Stimulated activated CD8-positive, alpha-beta memory T cell treated with anti-CD3 and anti-CD28 coated beads, Interleukin-12 subunit alpha, Interleukin-12 subunit beta, amount 100 ng/mL, for 24 hours (primary cell): Measurements from ENCODE around the gene C9orf72.

ENCODE experiments used
- DNase-seq: peaks from one replicate; pipeline ENCODE4 v3.0.0-alpha.2; 2020; ENCODE audit errors: extremely low read depth

C9orf72 gene

DNA sequence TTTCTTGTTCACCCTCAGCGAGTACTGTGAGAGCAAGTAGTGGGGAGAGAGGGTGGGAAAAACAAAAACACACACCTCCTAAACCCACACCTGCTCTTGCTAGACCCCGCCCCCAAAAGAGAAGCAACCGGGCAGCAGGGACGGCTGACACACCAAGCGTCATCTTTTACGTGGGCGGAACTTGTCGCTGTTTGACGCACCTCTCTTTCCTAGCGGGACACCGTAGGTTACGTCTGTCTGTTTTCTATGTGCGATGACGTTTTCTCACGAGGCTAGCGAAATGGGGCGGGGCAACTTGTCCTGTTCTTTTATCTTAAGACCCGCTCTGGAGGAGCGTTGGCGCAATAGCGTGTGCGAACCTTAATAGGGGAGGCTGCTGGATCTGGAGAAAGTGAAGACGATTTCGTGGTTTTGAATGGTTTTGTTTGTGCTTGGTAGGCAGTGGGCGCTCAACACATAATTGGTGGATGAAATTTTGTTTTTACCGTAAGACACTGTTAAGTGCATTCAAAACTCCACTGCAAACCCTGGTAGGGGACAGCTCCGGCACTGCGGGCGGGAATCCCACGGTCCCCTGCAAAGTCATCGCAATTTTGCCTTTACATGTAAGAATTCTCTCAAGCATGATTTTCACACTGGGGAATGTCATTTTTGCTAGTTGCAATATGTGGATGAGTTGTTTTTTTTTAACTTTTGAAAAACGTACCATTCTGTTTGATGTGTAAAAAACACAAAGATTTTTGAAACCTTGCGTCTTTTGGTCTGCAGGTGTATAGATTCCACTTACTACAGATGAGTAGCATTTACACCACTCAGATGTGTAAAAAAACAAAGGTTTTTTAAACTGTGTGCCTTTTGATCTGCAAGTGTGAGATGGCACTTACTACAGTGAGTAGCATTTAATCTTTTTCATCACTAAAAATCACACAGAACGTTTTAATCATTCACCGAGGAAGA is 631 bp upstream of the C9orf72 start:
- peak; percentile 95 for DNase-seq

DNA sequence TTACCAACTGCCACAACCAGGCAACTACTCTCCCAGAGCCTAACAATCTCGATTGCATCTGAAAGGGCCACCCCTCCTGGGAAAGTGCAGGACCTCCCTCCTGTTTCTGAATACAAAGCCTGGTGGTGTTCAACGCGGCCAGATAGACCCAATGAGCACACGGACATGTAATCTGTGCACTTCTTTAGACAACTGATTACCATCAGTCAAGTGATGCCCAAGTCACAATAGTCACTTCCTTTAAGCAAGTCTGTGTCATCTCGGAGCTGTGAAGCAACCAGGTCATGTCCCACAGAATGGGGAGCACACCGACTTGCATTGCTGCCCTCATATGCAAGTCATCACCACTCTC is 739 bp downstream of the C9orf72 start:
- peak; percentile 31 for DNase-seq

DNA sequence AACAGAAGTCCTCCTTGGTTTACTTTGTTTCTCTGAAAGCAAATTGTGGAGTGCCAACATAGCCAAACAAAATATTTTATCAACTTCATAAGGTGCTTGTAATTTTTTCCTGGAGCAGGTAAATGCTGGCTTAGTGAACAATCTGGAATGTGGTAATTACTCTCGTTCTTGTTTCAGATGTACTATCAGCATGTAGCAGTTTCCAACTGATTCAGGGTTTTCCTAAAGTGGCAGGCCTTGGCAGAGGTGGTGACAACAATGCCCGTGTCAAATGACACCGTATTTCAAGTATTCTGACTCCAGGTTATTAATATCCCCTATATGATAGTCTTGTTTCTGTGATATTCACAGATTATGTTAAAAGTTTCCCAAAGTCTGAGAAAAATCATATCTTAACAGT is 1.2 kb downstream of the C9orf72 start:
- no peak for DNase-seq

DNA sequence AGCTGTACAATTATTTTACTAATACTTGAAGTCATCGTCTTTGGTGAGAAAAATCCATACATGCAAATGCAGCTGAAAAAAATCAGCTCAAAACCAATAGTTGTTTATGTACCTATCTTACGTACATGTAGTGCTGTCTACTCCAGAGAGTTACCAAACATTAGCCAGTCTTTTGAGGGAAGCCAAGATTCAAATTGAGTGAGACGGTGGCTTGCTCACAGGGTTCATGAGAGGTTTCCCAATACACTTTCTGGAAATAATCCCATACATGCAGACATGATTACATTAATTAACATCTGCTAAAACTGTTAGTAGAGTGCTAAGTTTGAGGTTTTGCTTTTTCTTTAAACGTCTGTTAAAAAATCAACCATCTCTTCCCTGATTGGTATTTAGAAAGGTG is 2.3 kb downstream of the C9orf72 start:
- no peak for DNase-seq

DNA sequence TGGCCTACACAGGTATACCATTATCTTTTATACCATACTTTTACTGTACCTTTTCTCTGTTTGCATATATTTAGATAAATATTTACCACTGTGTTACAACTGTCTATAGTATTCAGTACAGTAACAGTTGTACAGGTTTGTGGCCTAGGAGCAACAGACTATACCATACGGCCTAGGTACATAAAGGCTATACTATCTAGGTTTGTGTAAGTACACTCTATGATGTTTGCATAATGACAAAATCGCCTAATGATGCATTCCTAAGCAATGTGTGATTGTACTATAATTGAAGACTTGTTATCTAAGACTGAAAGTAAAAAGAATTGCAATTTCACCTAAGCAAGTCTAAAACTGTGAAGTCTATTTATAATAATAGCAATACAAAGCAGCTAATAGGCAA is 3.9 kb downstream of the C9orf72 start:
- no peak for DNase-seq

DNA sequence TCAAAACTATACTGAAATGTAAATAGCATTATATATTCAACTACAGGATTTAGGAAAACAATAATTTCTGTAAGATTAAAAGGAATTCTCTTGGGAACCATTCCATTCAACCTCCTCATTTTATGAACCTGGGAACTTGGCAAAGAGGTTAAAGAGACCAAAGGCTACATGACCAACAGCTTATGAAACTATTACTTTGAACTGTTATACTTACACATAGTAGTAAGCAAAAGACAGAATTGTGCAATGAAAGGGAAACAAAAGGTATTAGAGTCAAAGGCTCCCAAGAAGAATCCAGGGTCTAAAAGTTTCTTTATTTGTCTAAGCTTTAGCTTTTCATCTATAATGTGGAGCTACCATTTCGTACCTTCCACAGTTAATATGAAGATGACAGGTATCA is 7.2 kb downstream of the C9orf72 start:
- no peak for DNase-seq

DNA sequence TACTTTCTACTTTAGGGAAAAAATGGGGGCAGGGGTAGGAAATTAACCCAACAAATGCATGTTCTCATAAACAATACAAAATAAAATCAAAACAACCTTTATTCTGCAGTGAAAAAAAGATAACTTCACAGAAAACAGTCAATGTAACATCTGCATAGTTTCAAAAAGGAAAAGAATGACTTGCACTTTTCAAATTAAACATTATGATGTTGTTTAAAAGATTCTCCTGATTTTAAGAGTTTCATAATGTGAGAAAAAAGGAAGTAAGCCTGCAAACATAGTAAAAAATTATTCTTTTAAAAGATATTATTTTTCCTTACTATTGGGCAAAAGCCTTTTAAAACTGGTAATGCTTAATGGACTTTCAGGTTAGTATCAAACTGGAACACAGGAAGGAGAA is 7.6 kb downstream of the C9orf72 start:
- DNase-seq = no peak

DNA sequence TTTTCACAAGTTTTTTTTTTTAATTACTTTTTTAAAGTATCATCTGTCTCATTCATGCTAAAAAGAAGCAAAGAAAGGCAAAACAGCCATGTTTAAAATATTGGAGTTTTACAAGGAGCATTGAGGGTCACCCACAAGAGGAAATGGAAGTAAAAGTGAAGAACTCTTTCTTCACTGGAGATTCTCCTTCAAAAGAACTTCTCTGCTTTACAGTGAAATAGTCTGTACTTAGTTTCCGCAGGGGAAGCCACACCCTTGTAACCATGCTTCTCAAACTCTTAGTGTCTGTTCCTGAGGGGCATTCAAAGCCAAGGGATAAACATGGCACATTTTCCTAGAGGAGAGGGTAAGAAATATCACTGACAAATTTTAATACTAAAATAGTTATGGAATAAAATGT is 8.6 kb downstream of the C9orf72 start:
- no peak for DNase-seq

DNA sequence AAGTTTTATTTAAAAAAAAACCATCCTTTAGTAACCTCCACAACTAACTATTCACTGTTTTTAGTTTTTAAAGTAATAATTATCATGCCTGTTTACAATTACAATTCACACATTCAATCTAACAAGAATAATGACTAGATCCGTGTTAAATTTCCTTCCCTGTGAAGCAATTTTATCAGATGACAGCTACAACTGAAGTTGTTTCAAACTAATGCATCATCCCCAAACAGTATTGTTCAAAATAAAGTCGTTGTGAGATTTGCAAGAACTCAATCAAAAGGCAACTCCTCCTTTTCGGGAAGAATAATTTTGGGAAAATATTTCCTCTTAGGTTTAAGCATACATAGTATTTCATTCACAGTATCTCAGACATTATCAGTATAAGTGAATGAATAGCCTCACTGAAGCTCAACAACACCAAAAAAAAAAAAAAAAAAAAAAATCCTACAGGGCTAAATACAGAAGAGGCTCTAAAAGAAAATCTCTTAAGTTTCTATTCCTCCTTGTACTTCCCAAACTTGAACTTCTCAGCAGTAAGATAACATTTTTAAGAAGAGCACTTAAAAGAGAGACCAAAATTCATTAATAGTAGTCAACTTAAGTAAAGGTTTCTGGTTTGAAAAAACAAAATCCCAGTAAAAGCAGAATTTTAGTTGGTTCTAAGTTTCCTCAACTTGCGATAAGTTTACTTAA is 9.4 kb downstream of the C9orf72 start:
- no peak for DNase-seq

DNA sequence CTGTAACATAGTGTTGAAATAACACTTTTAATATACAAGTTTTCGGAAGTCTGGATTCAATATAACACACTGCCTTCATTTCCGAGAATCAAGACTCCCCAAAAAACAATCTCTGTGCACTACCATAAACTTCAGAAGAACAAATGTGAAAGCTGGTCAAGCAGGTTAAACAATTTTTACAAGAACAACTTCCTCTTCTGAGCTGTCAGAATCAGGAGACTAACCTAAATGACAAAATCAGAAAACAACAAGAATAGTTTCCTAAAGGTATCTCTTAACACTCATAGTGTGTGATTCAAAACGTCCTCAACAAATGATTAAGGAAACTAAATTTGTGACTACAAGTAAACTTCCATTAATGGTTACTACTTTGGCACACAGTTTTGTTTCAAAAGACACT is 11.6 kb downstream of the C9orf72 start:
- no peak for DNase-seq

DNA sequence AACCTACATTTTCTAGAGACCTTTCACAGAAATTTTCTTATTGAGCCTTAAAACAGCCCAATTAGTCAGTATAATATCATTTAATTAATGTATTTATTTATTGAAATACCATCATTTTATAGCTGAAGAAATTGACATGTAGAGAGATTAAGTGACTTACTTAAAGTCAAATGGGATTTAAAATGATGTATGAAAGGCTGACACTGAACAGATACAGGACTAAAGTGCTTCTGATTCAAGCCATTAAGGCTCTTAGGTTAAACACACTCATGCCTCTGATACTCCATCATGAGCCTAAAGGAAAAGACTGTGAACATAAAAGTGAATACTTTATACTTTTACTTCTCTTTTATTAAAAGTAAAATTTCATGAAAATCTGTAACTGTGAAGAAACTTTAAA is 12.8 kb downstream of the C9orf72 start:
- no peak for DNase-seq

DNA sequence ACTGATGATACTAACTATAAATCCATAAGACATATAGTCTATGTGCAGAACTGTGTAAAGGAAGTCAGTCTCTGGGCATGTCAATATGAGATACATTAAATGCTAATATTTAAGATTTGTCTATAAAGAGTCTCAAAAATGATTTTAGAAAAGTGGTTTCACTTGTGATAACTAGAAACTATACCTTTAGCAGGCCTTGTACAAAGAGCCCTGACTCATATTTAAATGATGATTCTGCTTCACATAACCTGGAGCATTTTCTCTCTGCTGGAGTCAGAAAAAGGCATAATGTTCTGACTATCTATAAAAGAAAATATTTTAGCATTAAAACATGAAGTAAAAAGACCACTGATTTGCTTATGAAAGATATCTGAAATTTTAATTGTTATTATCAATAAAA is 15.0 kb downstream of the C9orf72 start:
- DNase-seq = no peak

DNA sequence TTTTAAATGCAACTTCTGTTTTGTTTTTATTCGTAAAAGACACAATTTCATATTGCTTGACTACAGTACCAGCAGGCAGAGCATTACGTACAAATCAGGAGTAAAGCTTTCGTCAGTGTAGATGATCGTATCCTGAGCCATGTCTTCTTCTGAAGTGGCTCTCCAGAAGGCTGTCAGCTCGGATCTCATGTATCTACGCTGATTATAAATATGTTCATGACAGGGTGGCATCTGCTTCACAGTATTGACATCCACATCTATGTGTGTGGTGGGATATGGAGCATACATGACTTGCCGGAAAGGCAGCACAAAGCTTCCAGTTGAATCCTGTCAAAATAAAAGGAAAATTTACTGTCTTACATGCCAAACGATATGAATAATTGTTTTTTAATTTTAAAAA is 16.8 kb downstream of the C9orf72 start:
- no peak for DNase-seq

DNA sequence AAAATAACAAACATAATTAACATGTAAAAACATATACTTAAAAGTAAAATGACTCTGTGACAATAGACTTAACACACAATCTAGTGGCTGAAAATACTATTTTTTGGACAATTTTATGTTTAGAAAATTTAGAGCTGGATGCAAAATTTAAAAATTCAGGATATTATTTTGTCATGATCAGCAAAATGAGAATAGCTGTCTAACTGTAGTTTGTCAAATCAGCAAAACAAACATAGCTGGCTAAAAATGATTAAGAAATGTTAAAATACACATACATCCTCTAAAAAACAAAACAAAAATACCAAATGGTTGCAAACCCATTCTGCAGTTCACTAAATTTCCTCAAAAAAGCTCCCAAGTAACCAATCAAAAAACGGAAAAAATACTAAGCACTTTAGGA is 18.6 kb downstream of the C9orf72 start:
- DNase-seq = no peak

DNA sequence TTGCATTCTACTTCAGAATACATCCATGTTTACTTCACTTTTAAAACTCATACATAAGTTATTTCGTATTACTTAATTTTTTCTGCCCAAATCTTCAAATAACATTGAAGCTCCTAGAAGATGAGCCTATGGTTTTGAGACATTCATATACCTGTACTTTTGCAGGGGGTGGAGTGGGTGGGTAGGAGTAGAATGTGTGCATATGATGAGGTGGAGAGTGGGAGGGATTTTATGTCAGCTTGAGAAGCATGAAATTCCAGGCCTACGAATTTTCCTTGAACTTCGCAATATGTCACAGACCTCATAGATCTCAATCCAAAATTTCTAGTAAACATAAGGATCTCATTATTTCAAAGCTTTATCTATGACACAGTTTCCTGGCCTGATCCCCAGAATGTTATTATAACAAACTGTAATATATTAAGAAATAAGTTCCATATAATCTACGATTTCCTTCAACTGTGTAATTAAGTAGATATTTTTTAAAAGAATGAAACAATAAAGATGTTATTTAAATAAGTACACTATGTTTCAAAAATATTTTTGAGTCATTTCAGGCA is 24.0 kb downstream of the C9orf72 start:
- DNase-seq = no peak

DNA sequence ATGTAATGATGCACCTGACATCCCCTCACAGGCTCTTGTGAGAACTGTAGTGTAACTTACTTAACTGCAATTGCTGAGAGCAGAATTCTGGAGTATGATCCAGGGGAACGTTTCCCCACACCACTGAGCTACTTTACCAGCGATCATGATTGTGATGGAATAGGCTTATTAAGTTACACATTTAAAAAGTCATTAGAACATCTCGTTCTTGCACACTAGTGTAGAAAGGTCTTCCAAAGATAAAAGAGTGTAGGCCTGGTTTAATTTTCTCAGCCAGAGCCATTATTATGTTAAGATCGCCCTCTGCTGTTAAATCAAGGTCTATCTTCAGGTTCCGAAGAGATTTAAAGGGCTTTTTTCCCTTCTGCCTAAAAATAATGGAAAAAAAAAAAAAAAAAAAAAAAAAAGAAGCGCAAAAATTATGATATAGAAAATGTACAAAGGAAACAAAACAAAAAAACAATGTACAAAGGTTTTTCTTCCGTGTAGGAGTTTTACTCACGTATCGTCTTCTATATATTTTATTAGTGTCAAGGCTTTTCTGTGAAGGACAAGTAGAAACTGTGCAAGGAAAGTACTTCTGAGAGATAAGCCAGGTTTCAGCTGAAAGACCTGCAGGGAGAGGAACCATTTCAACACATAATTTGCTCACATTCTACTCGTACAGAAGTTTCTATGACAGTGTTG is 25.1 kb downstream of the C9orf72 start:
- no peak for DNase-seq

DNA sequence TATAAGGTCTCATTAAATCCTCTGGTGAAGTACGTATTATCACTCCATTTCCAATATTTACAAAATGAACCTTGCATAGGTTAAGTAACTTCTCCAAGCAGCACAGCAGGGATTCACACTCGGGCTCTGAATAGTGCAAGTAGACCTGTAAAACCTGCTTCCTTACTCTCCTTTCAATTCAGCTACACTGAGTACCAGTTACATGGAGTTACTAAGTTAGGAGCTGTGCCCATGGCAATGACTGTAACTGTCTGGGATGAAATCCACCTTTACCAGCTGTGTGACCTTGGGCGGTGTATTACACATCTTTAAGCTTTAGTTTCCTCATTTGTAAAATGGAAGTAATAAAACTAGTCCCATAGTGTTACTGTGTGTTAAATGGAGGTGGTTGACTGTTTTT is 27.8 kb downstream of the C9orf72 start:
- DNase-seq = no peak

DNA sequence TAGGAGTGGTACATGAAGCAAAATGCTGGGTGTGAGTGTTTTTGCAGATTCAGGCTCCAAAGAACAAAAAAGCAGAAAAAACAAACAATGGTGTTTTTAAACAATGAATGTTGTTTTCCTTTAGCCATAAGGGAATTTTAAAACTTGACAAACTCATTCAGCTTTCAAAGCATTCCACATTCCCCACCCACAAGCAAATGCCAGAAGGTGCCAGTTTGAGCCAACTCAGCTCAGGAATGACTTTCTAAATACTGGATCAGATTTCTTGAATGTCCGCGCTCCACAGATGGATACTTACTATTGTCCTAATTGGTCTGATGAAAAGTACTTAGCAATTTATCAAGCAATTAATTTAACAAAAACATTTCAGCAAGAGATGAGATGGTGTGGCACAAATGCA is 30.8 kb downstream of the C9orf72 start:
- no peak for DNase-seq

DNA sequence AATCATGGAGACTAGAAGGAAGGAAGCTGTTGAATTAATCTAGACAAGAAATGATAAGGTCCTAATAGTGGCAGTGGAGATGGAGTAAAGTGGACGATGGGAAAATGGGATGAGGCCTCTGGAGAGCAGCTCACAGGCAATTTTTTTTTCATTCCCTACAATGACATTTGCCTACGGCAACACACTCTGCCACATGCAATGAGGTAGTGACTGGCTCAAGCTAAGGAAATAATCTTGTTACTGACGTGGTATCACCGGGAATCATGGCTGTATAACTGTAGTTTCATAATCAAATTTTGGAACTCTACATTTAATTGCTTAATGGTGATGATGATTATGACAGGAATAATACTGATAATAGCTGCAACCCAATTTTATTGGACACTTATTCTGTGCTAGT is 31.5 kb downstream of the C9orf72 start:
- DNase-seq = no peak

DNA sequence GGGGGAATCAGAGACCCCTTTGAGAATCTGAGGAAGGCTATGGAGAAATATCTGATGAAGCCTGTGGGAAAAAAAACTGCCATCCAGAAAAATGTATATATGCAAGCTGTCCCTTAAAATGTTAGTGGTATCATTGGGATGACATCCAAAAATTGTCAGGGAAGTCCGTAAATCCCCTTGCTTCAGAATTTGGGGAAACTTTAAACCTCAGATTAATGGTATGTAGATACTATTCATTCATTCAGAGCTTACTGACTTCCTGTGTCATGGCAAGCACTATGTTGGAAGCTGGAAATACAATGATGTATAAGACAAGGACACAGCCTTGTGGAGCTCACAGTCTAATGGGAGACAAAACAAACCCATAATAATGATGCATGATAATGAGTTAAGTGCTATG is 32.8 kb downstream of the C9orf72 start:
- no peak for DNase-seq

DNA sequence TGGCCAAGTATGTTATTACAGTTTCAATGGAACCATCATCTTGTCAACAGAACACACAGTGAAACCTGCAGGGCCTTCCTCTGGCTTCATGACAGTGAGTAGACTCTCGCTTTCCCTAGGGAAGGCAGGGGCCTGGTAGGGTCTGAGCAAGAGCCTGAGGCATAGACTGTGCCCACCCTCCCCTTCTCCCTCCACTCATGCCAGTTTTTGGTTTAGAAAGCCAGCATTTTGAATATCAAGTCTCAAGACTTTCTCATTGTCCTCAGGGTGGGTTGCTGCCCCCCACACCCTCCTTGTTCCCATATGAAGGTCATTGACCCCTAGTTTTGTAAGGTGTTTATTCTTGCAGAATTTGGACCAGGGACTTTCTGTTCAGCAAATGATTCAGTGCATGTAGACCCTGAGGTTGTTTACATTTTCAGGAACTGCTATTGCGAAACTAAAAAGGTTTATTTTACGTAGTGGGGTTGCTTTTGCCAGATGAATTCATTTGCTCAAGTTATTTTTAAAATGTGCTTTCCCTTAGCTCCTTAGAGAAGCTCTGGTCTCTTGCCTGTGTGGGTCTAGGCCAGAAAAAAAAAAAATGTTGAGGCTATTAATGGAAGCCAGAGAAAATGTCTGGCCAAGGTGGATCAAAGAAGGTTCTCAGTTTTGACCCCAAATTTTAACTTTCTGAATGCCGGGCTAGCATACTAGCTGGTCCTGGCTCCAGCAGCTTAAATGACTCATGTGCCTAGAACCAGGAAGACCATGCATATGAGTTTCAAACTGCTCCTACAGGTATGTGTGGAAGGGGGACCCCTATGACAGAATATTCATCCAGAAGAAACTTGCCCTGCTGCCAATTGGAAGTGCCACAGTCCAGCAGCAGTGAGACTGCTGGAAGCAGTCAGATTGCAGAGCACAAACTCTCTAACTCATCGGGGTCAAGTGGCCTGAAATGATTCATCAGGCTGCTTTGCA is 33.5 kb downstream of the C9orf72 start:
- DNase-seq = no peak
